Stimulated activated CD8-positive, alpha-beta memory T cell treated with anti-CD3 and anti-CD28 coated beads, Interleukin-2, amount 100 ng/mL, for 1 hour (primary cell): ENCODE data around the gene MOCOS.
"Not testable (repeated sequence)": the region's sequence is repeated elsewhere in the genome, so short reads cannot be mapped to it uniquely, and the experiment has no call there.

Experiments used
- DNase-seq, 2 donors: peaks; one replicate each; pipeline ENCODE4 v3.0.0-alpha.2; 2020; ENCODE audit warnings: low read depth in 2 of 2

The MOCOS gene, protein sequence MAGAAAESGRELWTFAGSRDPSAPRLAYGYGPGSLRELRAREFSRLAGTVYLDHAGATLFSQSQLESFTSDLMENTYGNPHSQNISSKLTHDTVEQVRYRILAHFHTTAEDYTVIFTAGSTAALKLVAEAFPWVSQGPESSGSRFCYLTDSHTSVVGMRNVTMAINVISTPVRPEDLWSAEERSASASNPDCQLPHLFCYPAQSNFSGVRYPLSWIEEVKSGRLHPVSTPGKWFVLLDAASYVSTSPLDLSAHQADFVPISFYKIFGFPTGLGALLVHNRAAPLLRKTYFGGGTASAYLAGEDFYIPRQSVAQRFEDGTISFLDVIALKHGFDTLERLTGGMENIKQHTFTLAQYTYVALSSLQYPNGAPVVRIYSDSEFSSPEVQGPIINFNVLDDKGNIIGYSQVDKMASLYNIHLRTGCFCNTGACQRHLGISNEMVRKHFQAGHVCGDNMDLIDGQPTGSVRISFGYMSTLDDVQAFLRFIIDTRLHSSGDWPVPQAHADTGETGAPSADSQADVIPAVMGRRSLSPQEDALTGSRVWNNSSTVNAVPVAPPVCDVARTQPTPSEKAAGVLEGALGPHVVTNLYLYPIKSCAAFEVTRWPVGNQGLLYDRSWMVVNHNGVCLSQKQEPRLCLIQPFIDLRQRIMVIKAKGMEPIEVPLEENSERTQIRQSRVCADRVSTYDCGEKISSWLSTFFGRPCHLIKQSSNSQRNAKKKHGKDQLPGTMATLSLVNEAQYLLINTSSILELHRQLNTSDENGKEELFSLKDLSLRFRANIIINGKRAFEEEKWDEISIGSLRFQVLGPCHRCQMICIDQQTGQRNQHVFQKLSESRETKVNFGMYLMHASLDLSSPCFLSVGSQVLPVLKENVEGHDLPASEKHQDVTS

DNA sequence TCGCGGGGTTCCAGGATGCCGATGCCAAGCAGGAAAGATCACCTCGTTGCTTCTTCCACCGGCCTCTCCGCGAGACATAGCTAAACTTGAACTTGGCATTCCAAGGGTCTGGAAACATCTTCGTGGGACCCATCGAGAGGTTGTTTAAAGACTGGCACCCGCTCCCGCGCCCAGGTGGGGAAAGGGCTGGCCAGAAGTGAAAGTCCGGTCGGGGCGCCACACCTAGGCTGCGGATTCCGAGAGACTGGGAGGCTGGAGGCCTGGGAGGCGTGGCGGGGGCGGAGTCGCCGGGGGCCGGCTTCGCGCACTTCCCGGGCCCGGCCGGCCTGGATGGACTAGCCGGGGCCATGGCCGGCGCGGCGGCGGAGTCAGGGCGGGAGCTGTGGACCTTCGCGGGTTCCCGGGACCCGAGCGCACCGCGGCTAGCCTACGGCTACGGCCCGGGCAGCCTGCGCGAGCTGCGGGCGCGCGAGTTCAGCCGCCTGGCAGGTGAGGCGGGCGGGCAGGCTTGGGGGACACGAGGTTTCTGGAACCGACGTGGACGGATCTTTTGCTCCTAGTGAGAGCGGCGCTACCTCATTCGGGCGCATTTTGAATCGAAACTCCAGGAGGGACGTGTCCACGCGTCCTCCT lies at the start of gene MOCOS:
Gene MOCOS (plus strand): TSS at position 305 of the 633 bp plus-strand sequence. CDS start 43 bp downstream, at position 348.
- DNase-seq: peak in 1 of 2 donors; percentile 10

DNA sequence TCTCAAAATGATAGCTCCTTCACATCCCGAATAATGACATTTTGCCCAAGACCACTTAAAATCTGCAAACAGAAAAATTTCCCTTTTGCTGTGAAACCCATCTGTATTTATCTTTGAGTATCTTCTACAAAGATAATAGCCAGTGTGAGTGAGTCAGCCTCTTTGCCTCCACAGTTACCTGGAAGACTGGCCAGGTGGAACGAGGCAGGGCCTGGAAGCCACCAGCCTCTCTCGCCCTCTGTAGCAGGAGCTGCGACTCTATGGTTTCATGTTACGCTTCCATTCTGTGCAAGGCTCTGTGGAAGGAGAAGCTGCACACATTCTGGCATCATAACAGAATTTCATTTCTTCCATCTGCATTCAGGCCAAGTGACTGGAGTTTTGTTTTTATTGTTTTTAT lies 48.1 kb upstream of the MOCOS start:
- no peak for DNase-seq

DNA sequence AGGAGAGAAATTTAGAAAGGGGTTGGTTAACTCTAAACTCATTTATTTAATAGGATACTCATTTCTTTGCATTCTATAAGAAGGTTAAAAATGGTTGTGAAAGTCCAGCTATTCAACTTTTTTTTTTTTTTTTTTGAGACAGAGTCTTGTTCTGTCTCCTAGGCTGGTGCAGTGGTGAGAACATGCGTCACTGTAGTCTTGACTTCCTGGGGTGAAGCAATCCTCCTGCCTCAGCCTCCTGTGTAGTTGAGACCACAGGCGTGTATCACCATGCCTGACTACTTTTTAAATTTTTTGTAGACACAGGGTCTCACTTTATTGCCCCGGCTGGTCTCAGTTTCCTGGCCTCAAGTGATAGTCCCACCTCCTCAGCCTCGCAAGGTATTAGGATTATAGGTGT lies 45.7 kb upstream of the MOCOS start:
- no peak for DNase-seq

DNA sequence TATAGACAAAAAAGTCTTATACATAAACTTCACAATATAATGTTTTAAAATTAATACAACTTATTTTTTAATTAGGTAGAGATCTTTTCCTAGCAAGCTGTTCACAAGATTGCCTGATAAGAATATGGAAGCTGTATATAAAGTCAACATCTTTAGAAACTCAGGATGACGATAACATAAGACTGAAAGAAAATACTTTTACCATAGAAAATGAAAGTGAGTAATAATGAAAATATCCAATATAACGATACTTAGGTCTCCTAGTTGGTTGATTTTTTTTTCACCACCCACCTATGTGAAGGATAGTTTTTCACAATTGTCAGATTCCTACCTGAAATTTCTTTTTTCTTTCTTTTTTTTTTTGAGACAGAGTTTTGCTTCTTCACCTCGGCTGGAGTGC lies 44.5 kb upstream of the MOCOS start:
- no peak for DNase-seq

DNA sequence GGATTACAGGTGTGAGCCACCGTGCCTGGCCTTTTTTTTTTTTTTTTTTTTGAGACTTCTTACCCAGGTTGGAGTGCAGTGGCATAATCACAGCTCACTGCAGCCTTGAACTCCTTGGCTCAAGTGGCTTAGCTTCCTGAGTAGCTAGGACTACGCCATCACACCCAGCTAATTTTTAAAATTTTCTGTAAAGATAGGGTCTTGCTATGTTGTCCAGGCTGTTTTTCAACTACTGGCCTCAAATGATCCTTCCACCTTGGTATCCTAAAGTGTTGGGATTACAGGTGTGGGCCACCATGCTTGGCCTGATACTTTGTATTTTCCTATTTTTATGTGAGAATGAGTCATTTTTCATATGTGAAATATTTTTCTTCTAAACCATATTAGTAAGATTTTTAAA lies 43.9 kb upstream of the MOCOS start:
- DNase-seq: no peak

DNA sequence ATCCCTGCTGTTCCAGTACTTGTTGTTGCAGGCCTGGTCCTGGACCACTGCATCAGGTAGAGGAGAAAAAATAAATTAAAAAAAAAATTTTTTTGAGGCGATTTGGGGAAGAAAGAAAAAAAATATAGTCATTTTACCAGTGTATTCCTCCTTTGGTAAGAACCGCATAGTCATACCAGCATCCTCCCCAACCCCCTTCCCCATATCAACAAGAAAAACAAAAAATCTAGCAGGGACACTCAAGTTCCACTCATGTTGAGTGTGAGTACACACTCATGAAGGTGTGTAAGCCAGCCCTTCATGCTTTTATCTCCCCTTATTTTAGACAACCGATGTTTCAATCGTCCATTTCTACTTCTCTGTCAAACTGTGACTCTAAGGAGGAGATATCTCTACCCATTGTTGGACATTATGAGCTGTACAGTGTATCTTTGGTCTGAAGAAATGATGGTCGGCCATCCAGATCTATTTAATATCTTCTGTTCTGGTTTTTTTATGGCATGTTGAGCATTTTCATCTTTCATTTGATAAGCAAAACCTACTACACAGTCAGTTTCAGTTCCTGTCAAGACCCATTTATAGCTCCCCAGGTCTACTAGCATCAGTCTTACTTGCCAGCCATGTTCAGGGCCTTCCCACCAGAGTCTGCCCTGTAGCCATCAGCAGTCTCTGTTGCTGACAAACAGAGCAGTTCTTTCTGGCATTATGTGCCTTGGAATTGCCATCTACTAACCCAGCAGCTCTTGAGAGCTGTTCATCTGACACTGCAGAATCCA lies 37.6 kb upstream of the MOCOS start:
- no peak for DNase-seq

DNA sequence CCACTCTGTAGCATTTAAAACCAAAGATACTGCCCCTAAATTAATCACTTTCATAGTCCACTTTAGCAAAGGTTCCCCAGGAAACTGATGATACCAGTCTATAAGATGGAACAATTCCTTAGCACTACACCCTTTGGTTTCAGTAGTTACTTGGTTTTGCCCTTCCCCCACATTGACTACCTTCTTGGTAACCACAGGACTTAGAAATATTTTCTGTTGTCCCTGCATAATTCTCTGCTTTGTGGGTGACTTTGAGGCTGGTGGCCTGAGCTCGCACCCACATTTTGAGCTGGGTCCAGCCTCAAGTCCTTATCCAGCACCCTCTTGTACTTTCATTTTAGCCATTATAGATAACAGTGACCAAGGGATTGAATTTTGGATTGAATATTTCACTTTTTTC lies 34.5 kb upstream of the MOCOS start:
- no peak for DNase-seq

DNA sequence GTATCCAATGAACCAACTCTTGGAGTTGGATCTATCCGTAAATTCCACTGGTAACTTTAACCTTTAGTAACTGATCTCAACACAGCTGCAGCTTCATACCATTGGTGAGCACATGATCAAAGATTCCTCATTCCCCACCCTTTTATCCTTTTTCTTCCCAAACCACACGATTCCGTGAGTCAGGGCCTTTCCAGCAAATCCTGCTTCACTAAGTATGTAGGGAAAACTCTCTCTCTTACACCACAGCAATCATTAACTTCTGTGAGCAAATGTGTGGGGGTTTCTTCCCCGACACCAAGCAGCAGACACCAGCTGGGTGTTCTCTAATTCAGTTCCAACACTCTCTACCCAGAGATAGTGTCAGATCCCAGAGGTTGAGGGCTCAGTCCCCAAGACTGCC lies 34.1 kb upstream of the MOCOS start:
- no peak for DNase-seq

DNA sequence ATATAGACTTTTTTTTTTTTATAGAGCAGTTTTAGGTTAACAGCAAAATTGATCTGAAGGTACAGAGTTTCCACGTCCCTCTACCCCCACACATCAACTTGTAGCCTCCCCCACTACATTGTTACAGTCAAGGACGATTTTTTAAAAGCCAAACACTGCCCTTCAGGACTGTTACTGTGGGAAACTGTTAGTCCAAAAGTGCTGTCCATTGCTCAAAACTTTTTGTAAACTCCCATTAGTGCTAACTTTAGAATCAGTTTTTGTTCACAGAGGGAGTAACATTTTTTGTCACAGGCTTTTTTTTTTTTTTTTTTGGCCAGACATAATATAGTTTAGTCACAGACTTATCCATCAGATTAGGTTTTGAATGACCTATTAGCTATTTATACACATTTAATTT lies 33.5 kb upstream of the MOCOS start:
- no peak for DNase-seq

DNA sequence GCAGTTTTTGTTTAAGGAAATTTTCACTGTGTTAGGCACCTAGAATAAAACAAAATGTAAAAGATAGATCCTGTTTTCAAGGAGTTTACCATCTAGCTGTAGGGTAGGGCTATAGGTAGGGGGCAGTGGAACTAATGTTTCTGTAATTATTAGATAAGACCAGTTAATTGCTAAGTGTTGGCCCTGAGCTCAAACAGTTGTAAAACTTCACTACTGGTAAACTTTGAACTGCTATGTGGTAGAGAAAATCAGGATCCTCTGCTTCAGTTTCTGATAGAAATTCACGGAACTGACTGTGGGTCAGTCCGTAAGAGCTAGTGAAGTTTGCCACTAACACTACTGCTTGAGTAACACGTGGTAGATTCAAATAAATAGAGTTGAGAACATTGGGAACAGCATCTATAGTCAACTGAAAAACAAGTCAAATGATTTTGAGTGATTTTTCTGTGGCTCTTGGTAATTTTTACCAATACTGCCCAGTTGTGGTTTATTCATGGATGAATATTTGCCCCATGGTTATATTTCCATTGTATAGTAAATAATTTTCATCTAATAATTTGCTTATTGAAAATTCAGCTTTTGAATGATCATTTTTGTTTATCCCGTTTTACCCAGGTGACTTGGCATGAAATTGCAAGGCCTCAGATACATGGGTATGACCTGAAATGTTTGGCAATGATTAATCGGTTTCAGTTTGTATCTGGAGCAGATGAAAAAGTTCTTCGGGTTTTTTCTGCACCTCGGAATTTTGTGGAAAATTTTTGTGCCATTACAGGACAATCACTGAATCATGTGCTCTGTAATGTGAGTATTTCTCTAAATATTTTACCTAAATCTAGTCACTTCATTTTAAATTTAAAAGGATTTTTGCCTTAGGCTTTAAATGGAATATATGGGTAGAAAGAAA lies 31.2 kb upstream of the MOCOS start:
- DNase-seq: no peak

DNA sequence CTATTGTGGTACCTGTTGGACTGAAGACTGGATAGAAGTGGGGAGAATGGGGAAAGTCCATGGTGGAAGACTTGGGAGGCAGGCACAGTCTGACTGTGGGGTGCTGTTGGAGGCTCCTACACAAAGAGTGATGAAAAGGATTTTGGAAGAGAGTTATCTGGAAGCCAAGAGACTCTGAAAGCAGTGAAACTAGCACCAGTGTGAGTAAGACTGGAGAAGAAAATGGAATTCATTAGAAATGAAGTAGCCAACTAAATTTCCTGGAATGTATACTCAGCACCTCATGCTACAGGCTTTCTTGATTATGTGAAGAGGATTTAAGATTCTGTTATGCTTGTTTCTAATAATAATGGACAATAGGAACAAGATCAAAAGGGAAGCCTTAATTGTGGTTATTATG lies 29.9 kb upstream of the MOCOS start:
- DNase-seq: no peak

DNA sequence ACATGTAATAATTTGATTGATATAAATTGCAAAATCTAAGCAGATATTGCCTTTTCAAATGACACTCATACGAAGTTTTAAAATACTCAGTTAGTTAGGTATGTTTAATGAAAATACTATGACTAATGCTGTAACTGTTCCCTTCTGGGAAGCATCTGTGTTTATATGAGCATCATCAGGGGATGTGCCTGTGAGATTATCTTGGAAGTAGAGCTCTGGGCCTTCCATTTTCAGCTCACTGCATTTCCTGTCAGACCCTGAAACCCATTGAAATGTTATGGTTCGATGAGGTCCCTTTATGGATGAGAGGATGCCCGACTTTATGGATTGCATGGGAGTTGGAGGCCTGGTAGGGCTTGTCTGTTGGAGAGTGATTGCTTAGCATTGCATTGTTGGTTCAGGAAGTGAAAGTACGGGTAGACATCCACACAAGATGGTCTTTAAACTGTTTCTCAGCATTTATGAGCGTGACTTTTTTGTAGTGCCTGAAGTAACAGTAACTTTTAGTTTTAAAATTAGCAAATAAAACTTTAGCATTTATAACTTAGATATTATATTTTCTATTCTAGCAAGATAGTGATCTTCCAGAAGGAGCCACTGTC lies 28.9 kb upstream of the MOCOS start:
- no peak for DNase-seq

DNA sequence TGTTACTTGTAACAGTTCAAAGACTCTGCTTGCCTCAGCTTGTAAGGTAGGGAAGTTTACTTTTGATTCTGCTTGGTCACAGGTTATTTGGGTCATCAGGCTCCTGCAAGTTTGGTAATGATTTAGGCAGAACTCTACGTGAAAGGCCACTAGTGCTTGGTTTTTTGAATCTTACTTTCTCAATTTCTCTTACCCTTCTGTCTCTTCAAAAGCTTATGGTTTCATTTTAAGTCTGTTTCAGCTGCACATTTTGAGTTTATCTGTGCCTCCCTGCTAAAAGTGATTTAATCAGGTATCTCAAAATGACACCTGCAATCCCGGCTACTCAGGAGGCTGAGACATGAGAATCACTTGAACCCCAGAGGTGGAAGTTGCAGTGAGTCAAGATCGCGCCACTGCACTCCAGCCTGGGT lies 26.3 kb upstream of the MOCOS start:
- no peak for DNase-seq

DNA sequence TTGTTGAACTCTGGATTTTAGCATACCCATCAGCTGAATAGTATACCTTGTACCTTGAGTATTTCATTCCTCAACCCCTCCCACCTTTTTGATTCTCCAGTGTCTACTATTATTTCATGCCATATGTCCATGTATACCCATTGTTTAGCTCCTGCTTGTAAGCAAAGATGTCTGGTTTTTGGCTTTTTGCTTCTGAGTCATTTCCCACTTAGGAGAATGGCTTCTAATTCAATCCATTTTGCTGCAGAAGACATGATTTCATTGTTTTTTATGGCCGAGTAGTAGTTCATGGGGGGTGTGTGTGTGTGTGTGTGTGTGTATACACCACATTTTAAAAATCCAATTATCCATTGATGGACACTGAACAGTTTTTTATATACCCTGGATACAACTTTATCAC lies 24.3 kb upstream of the MOCOS start:
- no peak for DNase-seq

DNA sequence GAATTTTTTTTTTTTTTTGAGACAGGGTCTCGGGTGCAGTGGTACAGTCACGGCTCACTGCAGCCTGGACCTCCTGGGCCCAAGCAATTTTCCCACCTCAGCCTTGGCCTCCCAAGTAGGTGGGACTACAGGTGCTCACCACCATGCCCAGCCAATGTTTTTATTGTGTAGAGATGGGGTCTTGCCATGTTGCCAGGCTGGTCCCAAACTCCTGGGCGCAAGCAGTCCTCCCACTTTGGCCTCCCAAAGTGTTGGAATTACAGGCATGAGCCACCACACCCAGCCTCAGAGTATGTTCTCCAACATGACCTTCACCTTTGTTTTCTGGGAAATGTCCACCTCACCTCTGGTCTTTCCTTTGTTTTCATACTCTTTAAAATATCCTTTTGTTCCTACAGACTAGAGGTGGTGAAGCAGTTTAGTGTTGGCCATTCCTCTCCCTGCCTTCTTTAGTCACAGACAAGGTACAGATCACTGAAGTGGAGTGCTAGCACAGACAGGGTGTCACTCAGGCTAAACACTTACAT lies 19.5 kb upstream of the MOCOS start:
- no peak for DNase-seq

DNA sequence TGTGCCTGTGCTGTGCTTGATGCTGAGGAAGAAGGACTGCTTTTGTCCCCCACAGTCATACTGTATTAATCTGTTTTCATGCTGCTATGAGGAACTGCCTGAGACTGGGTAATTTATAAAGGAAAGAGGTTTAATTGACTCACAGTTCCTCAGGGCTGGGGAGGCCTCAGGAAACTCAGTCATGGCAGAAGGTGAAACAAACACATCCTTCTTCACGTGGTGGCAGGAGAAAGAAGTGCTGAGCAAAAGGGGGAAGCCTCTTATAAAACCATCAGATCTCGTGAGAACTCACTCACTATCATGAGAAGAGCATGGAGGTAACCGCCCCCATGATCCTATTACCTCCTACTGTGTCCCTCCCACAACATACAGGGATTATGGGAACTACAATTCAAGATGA lies 19.0 kb upstream of the MOCOS start:
- not testable (repeated sequence) for DNase-seq

DNA sequence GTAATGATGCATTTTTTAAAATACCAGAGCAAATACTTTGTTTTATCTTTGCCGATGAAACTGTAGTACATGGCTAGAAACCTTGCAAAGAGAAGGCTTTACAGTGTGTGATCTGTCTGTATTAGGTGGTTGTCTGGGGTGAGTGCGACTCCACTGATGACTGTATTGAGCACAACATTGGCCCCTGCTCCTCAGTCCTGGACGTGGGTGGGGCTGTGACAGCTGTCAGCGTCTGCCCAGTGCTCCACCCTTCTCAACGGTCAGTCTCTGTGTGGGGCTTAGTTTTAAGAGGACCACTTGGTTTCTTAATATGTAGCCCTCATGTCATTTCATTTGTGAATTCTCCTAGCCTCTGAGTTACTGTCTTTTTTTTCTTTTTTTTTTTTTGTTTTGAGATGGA lies 17.4 kb upstream of the MOCOS start:
- DNase-seq: no peak

DNA sequence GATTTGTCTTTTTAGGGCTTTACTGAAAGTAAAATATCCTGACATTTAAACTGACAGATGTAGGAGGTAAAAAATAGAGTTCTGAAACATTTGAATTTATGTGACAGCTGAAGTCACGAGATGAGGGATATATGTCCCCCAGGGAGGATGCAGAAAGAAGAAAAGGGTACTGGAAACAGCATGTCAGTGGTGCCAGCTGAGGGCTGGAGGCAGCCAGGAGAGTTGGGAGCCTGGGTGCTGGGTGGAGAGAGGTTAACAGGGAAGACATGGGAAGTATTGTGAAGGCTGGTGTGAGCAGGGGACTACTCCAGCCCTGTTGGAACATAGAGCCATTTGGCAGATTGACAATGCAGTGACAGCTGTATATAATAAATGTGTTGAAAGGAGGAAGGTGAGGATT lies 11.8 kb upstream of the MOCOS start:
- no peak for DNase-seq

DNA sequence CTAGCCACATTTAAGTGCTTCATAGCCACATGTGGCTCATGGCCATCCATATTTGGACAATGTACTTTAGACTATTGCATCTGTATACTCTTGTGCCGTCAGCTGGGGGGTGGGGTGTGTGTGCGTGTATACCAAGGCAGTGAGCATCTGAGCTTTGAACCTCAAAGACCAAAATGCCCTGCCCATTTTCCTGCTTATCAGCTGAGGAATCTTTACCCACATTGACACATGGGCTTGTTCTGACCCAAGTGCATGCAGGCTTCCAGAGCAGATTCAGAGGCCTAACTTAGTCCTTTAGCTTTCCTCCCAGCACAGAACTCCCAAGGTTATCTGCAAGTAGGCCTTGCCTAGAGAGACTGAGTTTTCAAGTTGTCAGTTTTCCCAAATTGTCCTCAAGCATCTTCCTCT lies 11.1 kb upstream of the MOCOS start:
- DNase-seq: no peak

DNA sequence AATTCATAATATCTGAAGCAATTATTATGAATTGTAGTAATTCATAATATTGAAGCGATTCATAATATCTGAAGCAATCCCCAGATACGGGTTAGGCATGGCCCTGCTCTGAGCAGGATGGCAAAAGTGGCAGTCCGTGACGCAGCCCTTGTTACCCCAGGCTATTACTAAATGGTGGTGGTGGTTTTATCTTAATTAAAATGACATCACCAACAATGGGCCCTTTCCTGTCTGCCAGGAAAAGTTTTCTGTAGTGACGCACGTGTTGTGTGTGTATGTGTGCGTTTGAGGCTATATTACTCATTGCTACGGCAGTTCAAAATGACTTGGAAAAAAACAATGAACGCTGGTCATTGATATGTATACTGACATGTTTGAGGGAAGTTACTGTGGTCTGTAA lies 10.6 kb upstream of the MOCOS start:
- no peak for DNase-seq
